ENCODE measurements around the gene RPL7L1. TPM values are rescaled to one million over a fixed set of nuclear protein-coding genes. Genes with fewer than 3 reads are reported as not detected.

RPL7L1 gene
- total RNA-seq, 3 donors from 2014 or later (not counting 1 experiment from before 2014, with no cell fraction given), result 66.9 to 67.2 (median 66.9) TPM

GRCh38 chr6:42851599-42851998 lies 27.8 kb upstream of the RPL7L1 start:
- H3K4me1 ChIP-seq (ENCODE audit: control insufficient read depth, insufficient read depth, low read length), result no peaks in the 10 kb centered on the region
- H3K27ac ChIP-seq (ENCODE audit: low read length), result no peak overlapping the region
- H3K9me3 ChIP-seq (ENCODE audit: control insufficient read depth, insufficient read depth, low read length), result no peaks in the 10 kb centered on the region
- Mint-ChIP-seq H3K4me1 (no peaks in the 10 kb centered on the region), H3K27ac (no peak overlapping the region), H3K4me3 (no peak overlapping the region), H3K36me3 (no peaks in the 10 kb centered on the region), H3K27me3 (ENCODE audit: low read depth in 2 of 2) (no peaks in the 10 kb centered on the region), H3K9me3 (no peaks in the 10 kb centered on the region)
- TF ChIP-seq CTCF (IDR thresholded peaks at IDR 0.05), result no peak
- no peaks in the 10 kb centered on the region for H3K27me3 ChIP-seq (ENCODE audit: control insufficient read depth, insufficient read depth, low read length)
- H3K4me3 ChIP-seq (ENCODE audit: low read length), result no peak overlapping the region
- 100% methylated on average over 2 of the region's 2 CpGs for WGBS (ENCODE audit: insufficient coverage)
- ATAC-seq, result no peak
- no peak for DNase-seq
- peaks cover 43% of the 10 kb centered on the region for H3K36me3 ChIP-seq (ENCODE audit: control insufficient read depth, insufficient read depth, low read length)
- intact Hi-C loops (cut with micrococcal nuclease), result no loop called here

- ATAC-seq (no peak), DNase-seq (no peak)
- Mint-ChIP-seq H3K4me1 (no peaks in the 10 kb centered on the region), H3K9me3 (no peaks in the 10 kb centered on the region), H3K27me3 (ENCODE audit: low read depth in 2 of 2) (no peaks in the 10 kb centered on the region), H3K4me3 (no peak overlapping the region), H3K36me3 (no peaks in the 10 kb centered on the region), H3K27ac (no peak overlapping the region)
- Histone ChIP-seq H3K4me3 (ENCODE audit: low read length) (no peak overlapping the region), H3K36me3 (ENCODE audit: control insufficient read depth, insufficient read depth, low read length) (peaks cover 61% of the 10 kb centered on the region), H3K9me3 (ENCODE audit: control insufficient read depth, insufficient read depth, low read length) (no peaks in the 10 kb centered on the region), H3K27me3 (ENCODE audit: control insufficient read depth, insufficient read depth, low read length) (no peaks in the 10 kb centered on the region), H3K27ac (ENCODE audit: low read length) (no peak overlapping the region), H3K4me1 (ENCODE audit: control insufficient read depth, insufficient read depth, low read length) (no peaks in the 10 kb centered on the region)
- TF ChIP-seq CTCF (IDR thresholded peaks at IDR 0.05), result no peak
- intact Hi-C loops (cut with micrococcal nuclease), result no loop called here
- WGBS (ENCODE audit: insufficient coverage), result 95% methylated on average over 1 of the region's 1 CpG
These were observed 19.4 kb upstream of the RPL7L1 start for GRCh38 chr6:42860036-42860435.

- H3K9me3 ChIP-seq (ENCODE audit: control insufficient read depth, insufficient read depth, low read length), result no peaks in the 10 kb centered on the region
- H3K27me3 ChIP-seq (ENCODE audit: control insufficient read depth, insufficient read depth, low read length), result no peaks in the 10 kb centered on the region
- H3K4me3 ChIP-seq (ENCODE audit: low read length), result no peak overlapping the region
- Mint-ChIP-seq H3K4me3 (no peak overlapping the region), H3K27ac (no peak overlapping the region), H3K27me3 (ENCODE audit: low read depth in 2 of 2) (no peaks in the 10 kb centered on the region), H3K4me1 (no peaks in the 10 kb centered on the region), H3K36me3 (peaks cover 2% of the 10 kb centered on the region), H3K9me3 (no peaks in the 10 kb centered on the region)
- H3K4me1 ChIP-seq (ENCODE audit: control insufficient read depth, insufficient read depth, low read length), result no peaks in the 10 kb centered on the region
- WGBS (ENCODE audit: insufficient coverage), result 99% methylated on average over 6 of the region's 6 CpGs
- H3K36me3 ChIP-seq (ENCODE audit: control insufficient read depth, insufficient read depth, low read length), result peaks cover 59% of the 10 kb centered on the region
- no peak for ATAC-seq
- no peak for DNase-seq
- intact Hi-C loops (cut with micrococcal nuclease), result no loop called here
- no peak for TF ChIP-seq CTCF (IDR thresholded peaks at IDR 0.05)
- H3K27ac ChIP-seq (ENCODE audit: low read length), result no peak overlapping the region
These were observed 18.9 kb upstream of the RPL7L1 start for GRCh38 chr6:42860481-42860880.

- Histone ChIP-seq H3K4me3 (ENCODE audit: low read length) (no peak overlapping the region), H3K27me3 (ENCODE audit: control insufficient read depth, insufficient read depth, low read length) (no peaks in the 10 kb centered on the region), H3K4me1 (ENCODE audit: control insufficient read depth, insufficient read depth, low read length) (no peaks in the 10 kb centered on the region), H3K27ac (ENCODE audit: low read length) (no peak overlapping the region), H3K36me3 (ENCODE audit: control insufficient read depth, insufficient read depth, low read length) (peaks cover 66% of the 10 kb centered on the region), H3K9me3 (ENCODE audit: control insufficient read depth, insufficient read depth, low read length) (no peaks in the 10 kb centered on the region)
- no peak for TF ChIP-seq CTCF (IDR thresholded peaks at IDR 0.05)
- ATAC-seq (no peak), DNase-seq (no peak)
- Mint-ChIP-seq H3K27me3 (ENCODE audit: low read depth in 2 of 2) (no peaks in the 10 kb centered on the region), H3K4me1 (peaks cover 0 to 7% of the 10 kb centered on the region in 2 donors), H3K27ac (no peak overlapping the region), H3K4me3 (no peak overlapping the region), H3K9me3 (no peaks in the 10 kb centered on the region), H3K36me3 (peaks cover 17% of the 10 kb centered on the region)
- intact Hi-C loops (cut with micrococcal nuclease), result no loop called here
- WGBS (ENCODE audit: insufficient coverage), result 89% methylated on average over 8 of the region's 8 CpGs
These were observed 14.8 kb upstream of the RPL7L1 start for GRCh38 chr6:42864602-42865001.

All from natural killer cell (primary cell).